Kidney (tissue), 14 donors: ENCODE results near the gene OPRL1. TPM values are rescaled to one million over a fixed set of nuclear protein-coding genes. Genes with fewer than 3 reads are reported as not detected.
A peak's percentile ranks its signal among the peaks of the same experiment; 100 is the strongest.

Source experiments
- DNase-seq, 5 donors: peaks; one replicate each; pipeline ENCODE4 v3.0.0-alpha.2; 2013 to 2020
- FAIRE-seq: peaks from 2 replicates; lab custom pipeline; 2012; peaks lifted over from hg19 to GRCh38; lab: Jason Lieb, UNC
- H3K27ac ChIP-seq, 2 donors: one replicate each; pipeline ENCODE4 v1.7.0; 2013; ENCODE audit warnings: low read depth in 2 of 2, low read length in 2 of 2, inconsistent platforms in 1 of 2
- H3K27me3 ChIP-seq: one replicate; pipeline ENCODE4 v1.7.1; 2013; ENCODE audit warnings: low read length, inconsistent platforms; ENCODE audit not compliant: control insufficient read depth, insufficient read depth
- H3K36me3 ChIP-seq, 3 donors: one replicate each; pipeline versions ENCODE4 v1.7.0 to v1.7.1; 2013; ENCODE audit warnings: low read length in 3 of 3, control low read depth in 1 of 3, inconsistent platforms in 1 of 3; ENCODE audit not compliant: insufficient read depth in 3 of 3, control insufficient read depth in 2 of 3
- H3K4me1 ChIP-seq, 3 donors: one replicate each; pipeline versions ENCODE4 v1.7.0 to v1.7.1; 2013; ENCODE audit warnings: low read length in 3 of 3, inconsistent platforms in 1 of 3, low read depth in 1 of 3; ENCODE audit not compliant: control insufficient read depth in 2 of 3, insufficient read depth in 2 of 3
- H3K4me3 ChIP-seq, 3 donors: one replicate each; pipeline versions ENCODE4 v1.7.0 to v1.8.1; 2013; ENCODE audit warnings: low read length in 3 of 3, control low read depth in 1 of 3, inconsistent platforms in 1 of 3
- H3K9ac ChIP-seq, 3 donors: one replicate each; pipeline versions ENCODE4 v1.7.0 to v1.7.1; 2013; ENCODE audit warnings: low read length in 3 of 3, control low read depth in 1 of 3, inconsistent platforms in 1 of 3
- H3K9me3 ChIP-seq, 3 donors: one replicate each; pipeline versions ENCODE4 v1.7.0 to v1.7.1; 2013; ENCODE audit warnings: low read length in 3 of 3, control low read depth in 1 of 3, inconsistent platforms in 1 of 3; ENCODE audit not compliant: control insufficient read depth in 2 of 3, insufficient read depth in 1 of 3
- CTCF ChIP-seq: IDR thresholded peaks from 3 replicates; pipeline ENCODE4 v1.5.1; 2012; ENCODE audit warnings: mild to moderate bottlenecking, moderate library complexity, borderline replicate concordance; ENCODE audit not compliant: insufficient read depth; ENCODE audit errors: extremely low read depth
- intact Hi-C: fragments of 100-400 bp; cut with DNase I; formaldehyde crosslinking; loops from one replicate; pipeline ENCODE4 v1.11.1; 2022
- polyA plus RNA-seq: library from polyadenylated mRNA; stranded (reverse); fragments of 350-450 nt; fragmentation: Illumina TruSeq; extraction: RNeasy Lipid Tissue Mini Kit (QIAGEN cat#74804); gene quantifications from one replicate; pipeline ENCODE4 v1.2.3, GENCODE V29; 2014; ENCODE audit warnings: low read depth, low replicate concordance; ENCODE audit not compliant: insufficient read depth
- total RNA-seq: library from RNA; stranded (reverse); fragmentation: NEBNext Ultra II Directional; extraction: Animal tissue kit (Norgen Biotek cat#: 25700); gene quantifications from one replicate; pipeline ENCODE4 v1.2.1, GENCODE V29; 2021
- donor health status: control.
- donor health status: control.
- donor health status: control.
- donor health status: control.
- donor health status: control.
- donor health status: DM: yes; HTN: yes; CAD: no.
- donor health status: Normal renal cell carcinoma (clear cell type).

OPRL1 gene
- total and polyA plus RNA-seq, 2 donors from 2014 or later = 0.39 to 1.2 TPM

- Histone ChIP-seq H3K9ac (no peak overlapping the region), H3K4me1 (no peaks in the 10 kb centered on the region), H3K27me3 (no peaks in the 10 kb centered on the region), H3K9me3 (no peaks in the 10 kb centered on the region), H3K36me3 (no peaks in the 10 kb centered on the region), H3K27ac (no peak overlapping the region), H3K4me3 (no peak overlapping the region)
- FAIRE-seq (no peak), DNase-seq (no peak)
- TF ChIP-seq CTCF = no peak
- intact Hi-C loops = no loop called here
These were observed 66.5 kb downstream of the OPRL1 start for GRCh38 chr20:64146301-64146935.

- Histone ChIP-seq H3K4me3 (no peak overlapping the region), H3K9me3 (no peaks in the 10 kb centered on the region), H3K27ac (no peak overlapping the region), H3K9ac (no peak overlapping the region), H3K4me1 (no peaks in the 10 kb centered on the region), H3K36me3 (no peaks in the 10 kb centered on the region), H3K27me3 (no peaks in the 10 kb centered on the region)
- TF ChIP-seq CTCF = no peak
- no peak for FAIRE-seq
- intact Hi-C loops = no loop called here
- DNase-seq = peak in 1 of 5 donors; percentile 46
These were observed 67.1 kb downstream of the OPRL1 start for GRCh38 chr20:64146936-64147477.

GRCh38 chr20:64148581-64148980, 68.7 kb downstream of the OPRL1 start:
- no peak for FAIRE-seq

More at GRCh38 chr20:64148581-64148980, 68.7 kb downstream of the OPRL1 start:
- H3K4me1 ChIP-seq = no peaks in the 10 kb centered on the region
- H3K27me3 ChIP-seq = no peaks in the 10 kb centered on the region
- no peaks in the 10 kb centered on the region for H3K36me3 ChIP-seq
- H3K9ac ChIP-seq = no peak overlapping the region
- no peak for DNase-seq
- H3K4me3 ChIP-seq = no peak overlapping the region
- TF ChIP-seq CTCF = no peak
- no peak overlapping the region for H3K27ac ChIP-seq
- intact Hi-C loops = no loop called here
- H3K9me3 ChIP-seq = no peaks in the 10 kb centered on the region
